ENCODE results near the gene NDUFA13. TPM values are rescaled to one million over a fixed set of nuclear protein-coding genes. Genes with fewer than 3 reads are reported as not detected.
A peak's percentile ranks its signal among the peaks of the same experiment; 100 is the strongest.

Gene NDUFA13
- total RNA-seq, 1 experiment from 2014 or later: 354 TPM

DNA sequence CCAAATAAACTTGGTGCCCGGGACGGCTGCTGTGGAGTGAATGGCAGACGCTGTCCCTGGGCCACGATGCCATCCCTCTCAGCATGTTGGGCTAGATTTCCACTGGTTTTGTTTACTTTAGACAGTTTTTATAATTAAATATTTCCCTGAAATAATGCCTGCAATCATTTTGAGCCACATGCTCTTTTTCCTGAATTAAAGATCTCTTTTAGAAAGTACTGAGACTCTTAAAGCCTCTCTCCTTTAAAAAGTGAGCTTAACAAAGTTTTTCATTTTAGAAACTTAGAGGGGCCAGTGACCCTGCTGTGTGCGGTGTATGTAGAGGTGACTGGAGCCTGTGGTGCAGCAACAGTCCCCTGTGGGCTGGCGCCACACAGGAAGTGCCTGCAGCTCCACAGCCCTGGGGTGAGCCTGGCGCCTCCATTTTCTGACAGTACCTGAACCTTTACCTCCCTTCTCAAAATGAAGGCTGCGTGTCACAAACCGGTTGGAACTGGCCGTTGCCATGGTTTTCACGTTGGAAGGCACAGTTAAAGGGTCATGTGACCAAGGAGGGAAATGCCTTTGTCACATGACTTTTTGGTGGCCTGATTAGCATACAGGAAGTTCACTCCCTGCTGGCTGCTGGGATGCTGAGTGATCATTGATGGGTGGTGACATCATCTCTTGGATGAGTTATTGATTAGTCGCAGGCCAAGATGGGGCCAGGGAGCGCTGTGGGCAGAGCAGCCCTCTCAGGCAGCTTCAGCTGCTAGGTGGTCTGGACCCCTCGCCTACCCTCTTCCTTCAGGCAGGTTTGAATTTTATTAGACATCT, 26.9 kb upstream of the NDUFA13 start:
- peak; percentile 52 for DNase-seq (ENCODE audit: unreplicated experiment)
- peaks cover 26% of the 10 kb centered on the region for H3K36me3 Mint-ChIP-seq (ENCODE audit: insufficient read depth, unreplicated experiment)
- no peaks in the 10 kb centered on the region for H3K9me3 Mint-ChIP-seq (ENCODE audit: unreplicated experiment)
- peak overlapping the region; percentile 28 for H3K4me3 Mint-ChIP-seq (ENCODE audit: unreplicated experiment)
- BruUV-seq (replicated peaks): TSS peak; percentile 91
- TF ChIP-seq, protein P1, sequence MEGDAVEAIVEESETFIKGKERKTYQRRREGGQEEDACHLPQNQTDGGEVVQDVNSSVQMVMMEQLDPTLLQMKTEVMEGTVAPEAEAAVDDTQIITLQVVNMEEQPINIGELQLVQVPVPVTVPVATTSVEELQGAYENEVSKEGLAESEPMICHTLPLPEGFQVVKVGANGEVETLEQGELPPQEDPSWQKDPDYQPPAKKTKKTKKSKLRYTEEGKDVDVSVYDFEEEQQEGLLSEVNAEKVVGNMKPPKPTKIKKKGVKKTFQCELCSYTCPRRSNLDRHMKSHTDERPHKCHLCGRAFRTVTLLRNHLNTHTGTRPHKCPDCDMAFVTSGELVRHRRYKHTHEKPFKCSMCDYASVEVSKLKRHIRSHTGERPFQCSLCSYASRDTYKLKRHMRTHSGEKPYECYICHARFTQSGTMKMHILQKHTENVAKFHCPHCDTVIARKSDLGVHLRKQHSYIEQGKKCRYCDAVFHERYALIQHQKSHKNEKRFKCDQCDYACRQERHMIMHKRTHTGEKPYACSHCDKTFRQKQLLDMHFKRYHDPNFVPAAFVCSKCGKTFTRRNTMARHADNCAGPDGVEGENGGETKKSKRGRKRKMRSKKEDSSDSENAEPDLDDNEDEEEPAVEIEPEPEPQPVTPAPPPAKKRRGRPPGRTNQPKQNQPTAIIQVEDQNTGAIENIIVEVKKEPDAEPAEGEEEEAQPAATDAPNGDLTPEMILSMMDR (IDR thresholded peaks at IDR 0.05; ENCODE audit: unreplicated experiment): no peak
- H3K27me3 Mint-ChIP-seq (ENCODE audit: insufficient read depth, unreplicated experiment): no peaks in the 10 kb centered on the region
- intact Hi-C loops (cut with micrococcal nuclease): loop anchor here (5.0 kb wide), 1 partner anchor 82 kb away; the partner anchor contains the start of gene GATAD2A
- H3K4me1 Mint-ChIP-seq (ENCODE audit: insufficient read depth, unreplicated experiment): peaks cover 12% of the 10 kb centered on the region
- peak overlapping the region; percentile 75 for H3K27ac Mint-ChIP-seq (ENCODE audit: low read depth, unreplicated experiment)
- ChIA-PET CTCF (interaction anchor here (0.6 to 7.5 kb wide), 26 partner anchors 9 to 951 kb away, joined by 3 to 176 read pairs (median 4); partner anchors contain the start of genes GATAD2A and GMIP), POLR2A (interaction anchor here (0.6 to 1.7 kb wide), 7 partner anchors 27 to 286 kb away, joined by 3 to 6 read pairs (median 4); partner anchors contain the start of genes NDUFA13, NR2C2AP and TSSK6)

DNA sequence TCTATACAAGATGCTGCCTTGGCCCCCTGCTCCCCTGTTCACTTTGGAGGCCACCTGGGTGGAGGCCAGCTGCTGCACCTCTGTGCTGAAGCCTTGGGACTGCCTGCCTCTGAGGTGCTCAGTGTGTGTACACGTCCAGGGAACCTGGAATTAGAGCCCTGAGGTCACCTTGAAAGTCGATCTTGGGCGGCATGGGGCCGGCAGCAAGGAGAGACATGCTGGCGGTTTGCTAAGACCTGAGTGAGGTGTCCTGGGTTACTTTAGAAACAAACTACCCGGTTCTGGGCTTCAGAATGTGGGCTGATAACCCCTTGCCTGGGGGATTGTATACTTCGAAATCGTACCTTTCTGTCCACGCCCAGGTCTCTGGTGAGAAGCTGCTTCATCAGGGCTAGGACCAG, 26.2 kb upstream of the NDUFA13 start:
- no peak overlapping the region for H3K4me3 Mint-ChIP-seq (ENCODE audit: unreplicated experiment)
- intact Hi-C loops (cut with micrococcal nuclease): loop anchor here (1.0 to 5.0 kb wide), 4 partner anchors 83 to 344 kb away; partner anchors contain the start of gene GATAD2A
- CTCF ChIA-PET: interaction anchor here (0.6 to 7.5 kb wide), 43 partner anchors 9 to 952 kb away, joined by 3 to 176 read pairs (median 4); partner anchors contain the start of gene GATAD2A
- peaks cover 28% of the 10 kb centered on the region for H3K36me3 Mint-ChIP-seq (ENCODE audit: insufficient read depth, unreplicated experiment)
- DNase-seq (ENCODE audit: unreplicated experiment): no peak
- no peaks in the 10 kb centered on the region for H3K9me3 Mint-ChIP-seq (ENCODE audit: unreplicated experiment)
- TF ChIP-seq, protein P1 (IDR thresholded peaks at IDR 0.05; ENCODE audit: unreplicated experiment): no peak
- H3K27ac Mint-ChIP-seq (ENCODE audit: low read depth, unreplicated experiment): peak overlapping the region; percentile 75
- POLR2A ChIA-PET: interaction anchor here (1.0 to 1.7 kb wide), 8 partner anchors 26 to 286 kb away, joined by 3 to 8 read pairs (median 4); partner anchors contain the start of genes GATAD2A, NDUFA13, NR2C2AP and TSSK6
- H3K4me1 Mint-ChIP-seq (ENCODE audit: insufficient read depth, unreplicated experiment): peaks cover 12% of the 10 kb centered on the region
- no peaks in the 10 kb centered on the region for H3K27me3 Mint-ChIP-seq (ENCODE audit: insufficient read depth, unreplicated experiment)
- BruUV-seq (replicated peaks): TSS peak; percentile 62

DNA sequence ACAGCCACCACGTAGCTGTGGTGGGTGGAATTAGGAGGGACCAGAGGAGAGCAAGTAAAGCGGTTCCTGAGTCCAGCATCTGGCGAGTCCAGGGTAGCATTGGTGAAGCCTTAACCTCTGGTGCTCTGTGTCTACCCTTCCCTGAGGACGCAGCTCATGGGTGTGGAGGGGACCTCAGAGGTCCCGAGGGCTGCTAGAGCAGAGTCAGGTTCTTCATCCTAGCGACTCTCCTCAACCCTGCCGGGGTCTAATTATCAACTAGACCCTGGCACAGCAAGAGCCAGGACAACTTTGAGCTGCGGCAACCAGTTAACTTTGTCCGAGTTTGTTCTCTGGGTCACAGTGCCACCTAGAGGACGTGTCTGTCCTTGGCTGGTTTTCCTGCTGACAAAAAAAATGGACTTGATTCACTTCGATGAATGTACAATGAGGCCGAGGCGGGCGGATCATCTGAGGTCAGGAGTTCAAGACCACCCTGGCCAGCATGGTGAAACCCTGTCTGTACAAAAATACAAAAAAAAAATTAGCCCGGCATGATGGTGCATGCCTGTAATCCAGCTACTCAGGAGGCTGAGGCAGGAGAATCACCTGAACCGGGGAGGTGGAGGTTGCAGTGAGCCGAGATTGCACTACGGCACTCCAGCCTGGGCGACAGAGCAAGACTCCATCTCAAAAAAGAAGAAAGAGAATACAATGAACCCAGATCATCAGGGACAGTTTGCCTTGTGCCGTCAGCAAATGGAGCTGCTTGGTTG, 25.6 kb upstream of the NDUFA13 start:
- POLR2A ChIA-PET: interaction anchor here (0.6 to 1.7 kb wide), 11 partner anchors 25 to 439 kb away, joined by 3 to 8 read pairs (median 4); partner anchors contain the start of genes GATAD2A, NDUFA13, NR2C2AP and TSSK6
- Mint-ChIP-seq H3K4me3 (ENCODE audit: unreplicated experiment) (no peak overlapping the region), H3K9me3 (ENCODE audit: unreplicated experiment) (no peaks in the 10 kb centered on the region), H3K27ac (ENCODE audit: low read depth, unreplicated experiment) (peak overlapping the region; percentile 75), H3K4me1 (ENCODE audit: insufficient read depth, unreplicated experiment) (peaks cover 12% of the 10 kb centered on the region), H3K27me3 (ENCODE audit: insufficient read depth, unreplicated experiment) (no peaks in the 10 kb centered on the region), H3K36me3 (ENCODE audit: insufficient read depth, unreplicated experiment) (peaks cover 34% of the 10 kb centered on the region)
- TF ChIP-seq, protein P1 (IDR thresholded peaks at IDR 0.05; ENCODE audit: unreplicated experiment): peak; percentile 71
- intact Hi-C loops (cut with micrococcal nuclease): loop anchor here (1.0 to 5.0 kb wide), 3 partner anchors 103 to 344 kb away; no protein-coding TSS in a partner anchor
- CTCF ChIA-PET: interaction anchor here (0.6 to 7.5 kb wide), 56 partner anchors 10 to 952 kb away, joined by 3 to 176 read pairs (median 4); partner anchors contain the start of gene GATAD2A
- peak; percentile 86 for DNase-seq (ENCODE audit: unreplicated experiment)
- no TSS peak for BruUV-seq (replicated peaks)
